ENCODE measurements around the gene GJC2.

The GJC2 gene

GRCh38 chr1:228101994-228102790 is 47.5 kb upstream of the GJC2 start:
- H3K36me3 ChIP-seq (ENCODE audit: insufficient read depth, low read length), result peaks cover 58% of the 10 kb centered on the region
- peak; percentile 37 for ATAC-seq (ENCODE audit: insufficient read depth, low read depth)

GRCh38 chr1:228102791-228103620 is 46.7 kb upstream of the GJC2 start, which contains the start of gene C1orf35:
C1orf35 (minus strand) TSS chr1:228103325; CDS start chr1:228103227, 98 bp downstream.
- Histone ChIP-seq H3K4me2 (ENCODE audit: insufficient read depth, low read length) (peak within 1 kb of the TSS; percentile 73), H3K4me3 (ENCODE audit: low read depth in 1 of 2, low read length in 2 of 2) (peak within 1 kb of the TSS; percentile 62 to 95; a peak in 3 of 4 replicates), H3K36me3 (ENCODE audit: insufficient read depth, low read length) (peaks cover 58% of the 10 kb centered on the region), H3K9ac (ENCODE audit: low read depth, low read length) (peak within 1 kb of the TSS; percentile 78), H3K9me3 (ENCODE audit: insufficient read depth, low read length, severe bottlenecking) (no peaks in the 10 kb centered on the region), H3K79me2 (ENCODE audit: insufficient read depth, low read length) (peaks cover 63% of the 10 kb centered on the region), H3K27me3 (ENCODE audit: insufficient read depth, low read length, poor library complexity) (no peaks in the 10 kb centered on the region), H3K27ac (ENCODE audit: low read length) (peak within 1 kb of the TSS; percentile 80), H2AFZ (ENCODE audit: low read depth, low read length) (peak within 1 kb of the TSS; percentile 96), H3K4me1 (ENCODE audit: insufficient read depth, low read length) (peaks cover 47% of the 10 kb centered on the region), H4K20me1 (ENCODE audit: insufficient read depth, low read length) (peaks cover 44% of the 10 kb centered on the region)
- ATAC-seq (ENCODE audit: insufficient read depth, low read depth) (peak; percentile 86), DNase-seq (peak; percentile 95)
- no peak for TF ChIP-seq EZH2 (IDR thresholded peaks at IDR 0.05; ENCODE audit: borderline replicate concordance, low read depth, low read length, severe bottlenecking)
- TF ChIP-seq CTCF (IDR thresholded peaks at IDR 0.05; ENCODE audit: borderline replicate concordance, extremely low read depth, low read length, poor library complexity, severe bottlenecking), result no peak

More at GRCh38 chr1:228101994-228102790, 47.5 kb upstream of the GJC2 start:
- peak overlapping the region; percentile 62 to 95; a peak in 3 of 4 replicates for H3K4me3 ChIP-seq (ENCODE audit: low read depth in 1 of 2, low read length in 2 of 2)
- peak; percentile 64 for DNase-seq
- H3K79me2 ChIP-seq (ENCODE audit: insufficient read depth, low read length), result peaks cover 64% of the 10 kb centered on the region
- H3K4me1 ChIP-seq (ENCODE audit: insufficient read depth, low read length), result peaks cover 40% of the 10 kb centered on the region
- H3K9me3 ChIP-seq (ENCODE audit: insufficient read depth, low read length, severe bottlenecking), result no peaks in the 10 kb centered on the region
- peaks cover 48% of the 10 kb centered on the region for H4K20me1 ChIP-seq (ENCODE audit: insufficient read depth, low read length)
- H3K9ac ChIP-seq (ENCODE audit: low read depth, low read length), result peak overlapping the region; percentile 78
- no peaks in the 10 kb centered on the region for H3K27me3 ChIP-seq (ENCODE audit: insufficient read depth, low read length, poor library complexity)
- no peak overlapping the region; the same call in 1 of the 2 replicates for H2AFZ ChIP-seq (ENCODE audit: low read depth, low read length)
- H3K4me2 ChIP-seq (ENCODE audit: insufficient read depth, low read length), result peak overlapping the region; percentile 73
- TF ChIP-seq CTCF (IDR thresholded peaks at IDR 0.05; ENCODE audit: borderline replicate concordance, extremely low read depth, low read length, poor library complexity, severe bottlenecking) (peak; percentile 51), EZH2 (IDR thresholded peaks at IDR 0.05; ENCODE audit: borderline replicate concordance, low read depth, low read length, severe bottlenecking) (no peak)
- peak overlapping the region; percentile 53; the same call in 1 of the 2 replicates for H3K27ac ChIP-seq (ENCODE audit: low read length)

DNA sequence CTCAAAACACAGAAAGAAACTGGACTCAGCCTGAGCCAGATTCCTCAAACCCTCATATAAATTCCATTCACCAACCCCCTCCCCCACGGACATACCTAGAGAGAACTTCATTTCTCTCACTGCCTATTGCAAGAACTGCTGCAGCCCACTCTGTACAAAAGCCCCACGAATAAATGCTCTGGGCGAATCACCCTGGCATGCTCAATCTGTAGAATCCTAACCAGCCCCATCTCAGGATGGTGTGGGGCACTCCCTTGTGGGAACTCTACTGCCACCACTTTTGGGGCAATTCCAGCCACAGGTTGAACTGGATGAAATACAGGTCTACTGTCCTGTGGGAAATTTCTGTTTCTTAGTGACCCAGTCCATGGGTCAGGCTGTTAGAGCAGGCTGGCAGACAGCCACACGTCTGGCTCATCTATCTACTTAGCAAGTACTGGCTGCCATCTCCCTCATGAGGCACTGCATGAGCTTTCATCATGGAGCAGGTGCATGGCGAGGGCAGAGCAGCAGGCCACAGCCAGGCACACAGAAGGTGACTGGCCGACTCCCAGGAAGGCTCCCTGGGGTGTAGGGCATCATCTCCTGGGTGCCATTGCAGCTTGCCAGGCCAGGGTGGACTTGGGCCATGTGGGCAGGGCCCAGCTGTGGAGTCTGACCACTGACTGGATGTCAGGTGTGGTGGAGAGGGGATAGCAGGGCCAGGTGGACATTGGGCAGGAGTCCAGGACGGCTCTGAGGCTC is 45.0 kb upstream of the GJC2 start:
- no peaks in the 10 kb centered on the region for H3K27me3 ChIP-seq (ENCODE audit: insufficient read depth, low read length, poor library complexity)
- peak overlapping the region; percentile 73 for H3K4me2 ChIP-seq (ENCODE audit: insufficient read depth, low read length)
- peaks cover 60% of the 10 kb centered on the region for H3K79me2 ChIP-seq (ENCODE audit: insufficient read depth, low read length)
- H4K20me1 ChIP-seq (ENCODE audit: insufficient read depth, low read length), result peaks cover 27% of the 10 kb centered on the region
- ATAC-seq (ENCODE audit: insufficient read depth, low read depth), result no peak
- no peaks in the 10 kb centered on the region for H3K9me3 ChIP-seq (ENCODE audit: insufficient read depth, low read length, severe bottlenecking)
- H3K27ac ChIP-seq (ENCODE audit: low read length), result peak overlapping the region; percentile 80; the same call in 1 of the 2 replicates
- peak overlapping the region; percentile 78; the same call in 1 of the 2 replicates for H3K9ac ChIP-seq (ENCODE audit: low read depth, low read length)
- H2AFZ ChIP-seq (ENCODE audit: low read depth, low read length), result no peak overlapping the region
- H3K4me3 ChIP-seq (ENCODE audit: low read depth in 1 of 2, low read length in 2 of 2), result peak overlapping the region in 1 of 2 experiments; percentile 95; a peak in 2 of 4 replicates
- TF ChIP-seq CTCF (IDR thresholded peaks at IDR 0.05; ENCODE audit: borderline replicate concordance, extremely low read depth, low read length, poor library complexity, severe bottlenecking), result no peak
- no peak for TF ChIP-seq EZH2 (IDR thresholded peaks at IDR 0.05; ENCODE audit: borderline replicate concordance, low read depth, low read length, severe bottlenecking)
- peaks cover 42% of the 10 kb centered on the region for H3K36me3 ChIP-seq (ENCODE audit: insufficient read depth, low read length)
- no peak for DNase-seq
- H3K4me1 ChIP-seq (ENCODE audit: insufficient read depth, low read length), result peaks cover 57% of the 10 kb centered on the region

Data from DND-41 (cell line).